GM19324 (cell line): Measurements from ENCODE around the gene DPPA3.
"Not testable (repeated sequence)": the region's sequence is repeated elsewhere in the genome, so short reads cannot be mapped to it uniquely, and the experiment has no call there.

ENCODE experiments used
- ATAC-seq: cut with Tn5 transposase; IDR thresholded peaks from one replicate; pipeline ENCODE4 v1.9.1; 2021; ENCODE audit warnings: mild to moderate bottlenecking, moderate library complexity; ENCODE audit not compliant: unreplicated experiment, low FRiP score

DPPA3 gene

DNA sequence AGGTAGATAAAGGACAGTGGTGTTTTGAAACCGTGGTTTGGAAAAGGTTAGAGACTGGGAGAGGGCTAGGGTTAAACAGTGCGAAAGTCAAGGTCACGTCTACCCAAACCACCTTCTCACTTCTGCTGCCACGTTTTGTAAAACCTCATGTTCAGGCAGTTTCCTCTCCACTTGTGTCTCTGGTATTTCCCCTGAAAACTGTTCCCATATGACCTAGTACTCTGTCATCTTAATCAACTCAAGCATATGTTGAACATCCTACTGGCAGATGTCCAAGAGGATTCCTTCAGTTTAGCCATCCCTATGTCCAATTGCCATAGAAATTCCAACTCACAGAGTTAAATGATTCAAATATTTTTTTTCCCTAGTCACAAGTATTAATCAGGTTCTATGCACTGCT is 18.5 kb downstream of the DPPA3 start:
- no peak for ATAC-seq

DNA sequence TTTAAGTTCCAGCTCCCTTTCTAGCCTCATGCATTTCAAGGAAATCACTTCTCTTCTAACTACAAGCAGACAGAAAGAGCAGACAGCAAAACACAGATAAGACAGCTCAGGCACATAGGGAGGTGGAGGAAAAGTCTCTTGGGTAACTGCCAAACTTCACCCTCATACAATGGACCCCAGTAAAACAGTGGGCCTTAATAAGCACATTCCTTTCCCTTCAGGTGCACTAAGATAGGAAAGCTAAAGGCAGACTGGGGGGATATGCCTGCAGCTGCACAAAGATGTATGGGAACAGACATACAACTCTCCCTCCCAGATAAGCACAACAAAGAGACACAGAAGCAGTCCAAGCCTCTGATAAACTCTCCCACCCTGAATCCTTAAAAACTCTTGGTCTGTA is 19.8 kb downstream of the DPPA3 start:
- ATAC-seq: not testable (repeated sequence)

DNA sequence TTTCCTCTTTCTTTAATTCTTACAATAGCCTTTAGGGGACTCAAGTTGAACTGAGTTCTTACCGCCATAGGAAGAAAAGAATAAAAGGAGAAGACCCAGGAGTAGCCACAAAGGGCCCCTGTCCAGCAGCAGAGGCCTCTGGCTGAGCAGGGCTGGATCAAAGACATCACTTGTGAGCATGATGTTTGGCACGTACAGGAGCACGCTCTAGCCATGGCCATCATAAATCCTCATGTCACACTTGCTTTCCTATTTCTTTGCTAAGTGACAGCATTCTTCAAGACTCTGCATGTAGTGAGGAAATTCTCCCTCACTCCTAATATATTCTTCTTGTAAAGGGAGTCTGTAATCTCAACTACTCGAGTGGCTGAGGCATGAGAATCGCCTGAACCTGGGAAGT is 20.3 kb downstream of the DPPA3 start:
- ATAC-seq: no peak

DNA sequence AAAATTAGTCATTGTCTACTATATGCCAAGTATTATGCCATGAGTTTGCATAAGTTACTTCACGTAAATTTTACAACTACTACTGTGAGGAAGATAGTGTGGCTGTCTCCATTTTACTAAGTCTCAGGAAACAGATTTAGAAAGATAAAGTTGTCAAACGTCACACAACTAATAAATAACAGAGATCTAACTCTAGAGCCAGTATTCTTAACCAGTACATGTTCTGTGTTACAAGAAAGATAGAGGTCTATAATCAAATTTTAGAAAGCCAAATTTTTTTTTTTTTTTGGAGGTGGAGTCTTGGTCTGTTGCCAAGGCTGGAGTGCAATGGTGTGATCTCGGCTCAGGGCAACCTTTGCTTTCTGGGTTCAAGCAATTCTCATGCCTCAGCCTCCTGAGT is 21.8 kb downstream of the DPPA3 start:
- no peak for ATAC-seq

GRCh38 chr12:7747246-7747645 is 36.0 kb downstream of the DPPA3 start, which contains the start of gene CLEC4C:
TSS of gene CLEC4C (minus strand) at chr12:7747375. CDS start at chr12:7747348, 27 bp downstream.
- ATAC-seq: no peak

DNA sequence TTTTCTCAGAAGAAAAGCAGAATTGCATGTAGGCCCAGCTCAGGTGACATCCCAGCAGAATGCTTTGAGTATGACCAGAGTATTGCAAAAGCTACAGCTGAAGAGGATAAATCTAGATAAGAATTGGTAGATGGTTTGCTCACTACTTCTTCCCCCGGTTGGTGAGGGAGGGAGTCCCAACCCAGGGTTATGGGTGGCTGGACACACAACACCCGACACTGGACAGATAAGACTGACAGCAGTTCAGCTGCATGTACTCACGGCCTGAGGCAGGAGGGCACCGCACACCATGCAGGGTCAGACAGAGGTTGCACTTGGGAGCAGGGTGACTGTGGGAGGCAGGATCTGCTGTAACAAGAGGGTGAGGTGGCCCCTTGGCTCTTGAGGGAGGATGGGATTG is 37.6 kb downstream of the DPPA3 start:
- no peak for ATAC-seq

DNA sequence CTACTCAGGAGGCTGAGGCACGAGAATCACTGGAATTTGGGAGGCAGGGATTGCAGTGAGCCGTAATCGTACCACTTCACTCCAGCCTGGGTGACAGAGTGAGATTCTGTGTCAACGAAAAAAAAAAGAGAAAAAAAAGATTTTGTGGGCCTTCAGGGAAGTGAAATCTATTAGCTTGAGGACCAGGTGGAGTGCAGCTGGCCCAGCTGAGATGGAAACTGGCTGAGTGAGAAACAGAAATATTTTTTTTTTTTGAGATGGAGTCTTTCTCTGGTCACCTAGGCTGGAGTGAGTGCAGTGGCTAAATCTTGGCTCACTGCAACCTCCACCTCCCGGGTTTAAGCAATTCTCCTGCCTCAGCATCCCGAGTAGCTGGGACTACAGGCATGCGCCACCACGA is 38.2 kb downstream of the DPPA3 start:
- ATAC-seq: no peak

DNA sequence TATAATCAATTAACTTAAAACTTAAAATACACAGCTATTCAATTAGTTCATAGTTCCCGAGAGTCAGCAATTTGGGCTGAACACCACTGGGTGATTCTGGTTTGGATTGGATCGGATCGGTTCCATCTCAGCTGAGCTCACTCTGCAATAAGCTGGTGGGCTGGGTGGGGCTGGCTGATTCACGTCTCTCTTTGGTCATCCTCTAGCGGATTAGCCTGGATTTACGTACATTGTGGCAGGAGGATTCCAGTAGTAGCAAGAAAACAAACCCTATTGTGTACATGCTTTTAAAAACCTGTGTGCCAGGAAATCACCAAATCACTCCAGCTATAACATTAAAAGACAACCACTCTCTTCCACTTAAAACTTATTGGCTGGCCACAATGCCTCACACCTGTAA is 39.1 kb downstream of the DPPA3 start:
- no peak for ATAC-seq

DNA sequence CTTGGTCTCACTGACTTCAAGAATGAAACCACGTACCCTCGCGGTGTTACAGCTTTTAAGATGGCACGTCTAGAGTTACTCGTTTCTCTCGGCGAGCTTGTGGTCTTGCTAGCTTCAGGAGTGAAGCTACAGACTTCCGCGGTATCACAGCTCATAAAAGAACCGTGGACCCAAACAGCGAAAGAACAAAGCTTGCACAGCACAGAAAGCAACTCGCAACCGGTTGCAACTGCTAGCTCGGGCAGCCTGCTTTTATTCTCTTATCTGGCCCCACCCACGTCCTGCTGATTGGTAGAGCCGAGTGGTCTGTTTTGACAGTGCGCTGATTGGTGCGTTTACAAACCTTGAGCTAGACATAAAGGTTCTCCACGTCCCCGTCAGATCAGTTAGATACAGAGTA is 40.2 kb downstream of the DPPA3 start:
- ATAC-seq: no peak

- not testable (repeated sequence) for ATAC-seq
These were observed 41.0 kb downstream of the DPPA3 start for GRCh38 chr12:7751941-7752922.

GRCh38 chr12:7755668-7756067 is 44.4 kb downstream of the DPPA3 start:
- ATAC-seq: not testable (repeated sequence)

DNA sequence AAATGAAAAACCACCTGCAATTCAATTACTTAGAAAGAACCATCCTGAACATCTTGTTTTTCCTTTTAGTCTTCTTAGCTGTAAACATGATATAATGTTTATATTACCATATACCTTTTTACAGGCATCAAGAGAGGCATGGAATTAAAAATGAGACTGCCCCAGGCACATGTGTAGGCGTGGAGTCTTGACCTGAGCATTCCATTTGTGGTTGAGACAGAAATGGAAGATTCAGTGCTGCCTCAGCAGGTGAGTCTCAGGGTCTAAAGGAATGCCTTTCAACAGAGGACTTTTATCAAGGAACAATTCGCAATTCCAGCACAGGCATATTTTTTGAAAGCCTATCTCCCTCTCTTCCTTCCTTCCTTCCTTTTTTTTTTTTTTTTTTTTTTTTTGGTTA is 45.8 kb downstream of the DPPA3 start:
- ATAC-seq: no peak

GRCh38 chr12:7758766-7759140 is 47.5 kb downstream of the DPPA3 start:
- ATAC-seq: no peak
